ENCODE data around the gene GAB2.

GAB2 gene

GRCh38 chr11:78351193-78351592, 66.4 kb downstream of the GAB2 start:
- H3K9me3 ChIP-seq, result no peaks in the 10 kb centered on the region
- peaks cover 79% of the 10 kb centered on the region for H3K4me1 ChIP-seq
- no peaks in the 10 kb centered on the region for H3K27me3 ChIP-seq
- H3K9ac ChIP-seq, result peak overlapping the region; percentile 79
- TF ChIP-seq Cebpa-rat (IDR thresholded peaks at IDR 0.05), result no peak
- peak overlapping the region; percentile 56 for H3K4me3 ChIP-seq
- peak overlapping the region; percentile 90 for H3K27ac ChIP-seq
- no peaks in the 10 kb centered on the region; the same call in 1 of the 2 replicates for H3K36me3 ChIP-seq
- H4K20me1 ChIP-seq, result peaks cover 95% of the 10 kb centered on the region
- H3K4me2 ChIP-seq, result peak overlapping the region; percentile 89

- H3K4me3 ChIP-seq, result peak overlapping the region; percentile 56
- peaks cover 95% of the 10 kb centered on the region for H4K20me1 ChIP-seq
- peak overlapping the region; percentile 90 for H3K27ac ChIP-seq
- peak overlapping the region; percentile 79 for H3K9ac ChIP-seq
- no peaks in the 10 kb centered on the region; the same call in 1 of the 2 replicates for H3K36me3 ChIP-seq
- no peaks in the 10 kb centered on the region for H3K9me3 ChIP-seq
- H3K4me1 ChIP-seq, result peaks cover 76% of the 10 kb centered on the region
- no peaks in the 10 kb centered on the region for H3K27me3 ChIP-seq
- no peak for TF ChIP-seq Cebpa-rat (IDR thresholded peaks at IDR 0.05)
- H3K4me2 ChIP-seq, result peak overlapping the region; percentile 89
Measured at GRCh38 chr11:78350646-78351165, 66.9 kb downstream of the GAB2 start.

- Histone ChIP-seq H4K20me1 (peaks cover 95% of the 10 kb centered on the region), H3K27me3 (no peaks in the 10 kb centered on the region)
Measured at GRCh38 chr11:78350091-78350645, 67.5 kb downstream of the GAB2 start.

GRCh38 chr11:78349624-78350023, 68.0 kb downstream of the GAB2 start:
- H3K9me3 ChIP-seq, result no peaks in the 10 kb centered on the region
- no peak for TF ChIP-seq Cebpa-rat (IDR thresholded peaks at IDR 0.05)
- peak overlapping the region; percentile 89 for H3K4me2 ChIP-seq
- H3K4me1 ChIP-seq, result peaks cover 65% of the 10 kb centered on the region
- H3K27me3 ChIP-seq, result no peaks in the 10 kb centered on the region
- H4K20me1 ChIP-seq, result peaks cover 95% of the 10 kb centered on the region
- peak overlapping the region; percentile 56 for H3K4me3 ChIP-seq
- H3K36me3 ChIP-seq, result no peaks in the 10 kb centered on the region; the same call in 1 of the 2 replicates
- peak overlapping the region; percentile 79 for H3K9ac ChIP-seq
- peak overlapping the region; percentile 90 for H3K27ac ChIP-seq

More at GRCh38 chr11:78350091-78350645, 67.5 kb downstream of the GAB2 start:
- peak overlapping the region; percentile 56 for H3K4me3 ChIP-seq
- no peak for TF ChIP-seq Cebpa-rat (IDR thresholded peaks at IDR 0.05)
- H3K9ac ChIP-seq, result peak overlapping the region; percentile 79
- H3K9me3 ChIP-seq, result no peaks in the 10 kb centered on the region
- H3K27ac ChIP-seq, result peak overlapping the region; percentile 90
- peak overlapping the region; percentile 89 for H3K4me2 ChIP-seq
- peaks cover 71% of the 10 kb centered on the region for H3K4me1 ChIP-seq
- no peaks in the 10 kb centered on the region; the same call in 1 of the 2 replicates for H3K36me3 ChIP-seq

- H3K9ac ChIP-seq, result peak overlapping the region; percentile 79
- no peaks in the 10 kb centered on the region for H3K9me3 ChIP-seq
- peak overlapping the region; percentile 56 for H3K4me3 ChIP-seq
- no peak for TF ChIP-seq Cebpa-rat (IDR thresholded peaks at IDR 0.05)
- peaks cover 95% of the 10 kb centered on the region for H4K20me1 ChIP-seq
- H3K27ac ChIP-seq, result peak overlapping the region; percentile 90
- peak overlapping the region; percentile 89 for H3K4me2 ChIP-seq
- no peaks in the 10 kb centered on the region for H3K27me3 ChIP-seq
- H3K36me3 ChIP-seq, result no peaks in the 10 kb centered on the region; the same call in 1 of the 2 replicates
- peaks cover 60% of the 10 kb centered on the region for H3K4me1 ChIP-seq
Measured at GRCh38 chr11:78349114-78349513, 68.5 kb downstream of the GAB2 start.

GRCh38 chr11:78347956-78348355, 69.7 kb downstream of the GAB2 start:
- peak overlapping the region; percentile 89 for H3K4me2 ChIP-seq
- no peak overlapping the region for H3K9ac ChIP-seq
- peaks cover 52% of the 10 kb centered on the region for H3K4me1 ChIP-seq
- H3K27ac ChIP-seq, result no peak overlapping the region
- no peak overlapping the region for H3K4me3 ChIP-seq
- no peaks in the 10 kb centered on the region; the same call in 1 of the 2 replicates for H3K36me3 ChIP-seq
- no peaks in the 10 kb centered on the region for H3K9me3 ChIP-seq
- no peak for TF ChIP-seq Cebpa-rat (IDR thresholded peaks at IDR 0.05)
- no peaks in the 10 kb centered on the region for H3K27me3 ChIP-seq
- peaks cover 92% of the 10 kb centered on the region for H4K20me1 ChIP-seq

- H3K9me3 ChIP-seq, result peaks cover 3% of the 10 kb centered on the region
- H3K4me2 ChIP-seq, result no peak overlapping the region
- H3K27ac ChIP-seq, result no peak overlapping the region
- TF ChIP-seq Cebpa-rat (IDR thresholded peaks at IDR 0.05), result no peak
- no peak overlapping the region for H3K4me3 ChIP-seq
- H3K36me3 ChIP-seq, result peaks cover 9% of the 10 kb centered on the region
- peaks cover 40% of the 10 kb centered on the region for H3K4me1 ChIP-seq
- H3K27me3 ChIP-seq, result no peaks in the 10 kb centered on the region
- peaks cover 92% of the 10 kb centered on the region for H4K20me1 ChIP-seq
- no peak overlapping the region for H3K9ac ChIP-seq
Measured at GRCh38 chr11:78346799-78347198, 70.8 kb downstream of the GAB2 start.

GRCh38 chr11:78345450-78345849, 72.2 kb downstream of the GAB2 start:
- peaks cover 27% of the 10 kb centered on the region for H3K4me1 ChIP-seq
- H3K9ac ChIP-seq, result no peak overlapping the region
- H3K9me3 ChIP-seq, result peaks cover 5% of the 10 kb centered on the region
- peaks cover 13% of the 10 kb centered on the region for H3K36me3 ChIP-seq
- H3K27me3 ChIP-seq, result no peaks in the 10 kb centered on the region
- no peak overlapping the region for H3K27ac ChIP-seq
- TF ChIP-seq Cebpa-rat (IDR thresholded peaks at IDR 0.05), result no peak
- H3K4me3 ChIP-seq, result no peak overlapping the region
- peaks cover 94% of the 10 kb centered on the region for H4K20me1 ChIP-seq
- no peak overlapping the region for H3K4me2 ChIP-seq

- Histone ChIP-seq H3K36me3 (peaks cover 13% of the 10 kb centered on the region), H3K9ac (no peak overlapping the region), H3K27ac (no peak overlapping the region), H3K4me2 (no peak overlapping the region), H3K4me1 (peaks cover 19% of the 10 kb centered on the region), H4K20me1 (peaks cover 94% of the 10 kb centered on the region), H3K27me3 (no peaks in the 10 kb centered on the region), H3K9me3 (peaks cover 5% of the 10 kb centered on the region), H3K4me3 (no peak overlapping the region)
- TF ChIP-seq Cebpa-rat (IDR thresholded peaks at IDR 0.05), result no peak
Measured at GRCh38 chr11:78344676-78345075, 72.9 kb downstream of the GAB2 start.

GRCh38 chr11:78344094-78344493, 73.5 kb downstream of the GAB2 start:
- H4K20me1 ChIP-seq, result peaks cover 94% of the 10 kb centered on the region
- H3K27me3 ChIP-seq, result no peaks in the 10 kb centered on the region
- no peak overlapping the region for H3K27ac ChIP-seq
- H3K4me1 ChIP-seq, result peaks cover 13% of the 10 kb centered on the region
- H3K36me3 ChIP-seq, result peaks cover 13% of the 10 kb centered on the region
- no peak overlapping the region for H3K4me2 ChIP-seq
- peaks cover 5% of the 10 kb centered on the region for H3K9me3 ChIP-seq
- no peak for TF ChIP-seq Cebpa-rat (IDR thresholded peaks at IDR 0.05)
- no peak overlapping the region for H3K4me3 ChIP-seq
- no peak overlapping the region for H3K9ac ChIP-seq

All from BLaER1 (cell line).